ENCODE results near the gene GABRA5.

DNA sequence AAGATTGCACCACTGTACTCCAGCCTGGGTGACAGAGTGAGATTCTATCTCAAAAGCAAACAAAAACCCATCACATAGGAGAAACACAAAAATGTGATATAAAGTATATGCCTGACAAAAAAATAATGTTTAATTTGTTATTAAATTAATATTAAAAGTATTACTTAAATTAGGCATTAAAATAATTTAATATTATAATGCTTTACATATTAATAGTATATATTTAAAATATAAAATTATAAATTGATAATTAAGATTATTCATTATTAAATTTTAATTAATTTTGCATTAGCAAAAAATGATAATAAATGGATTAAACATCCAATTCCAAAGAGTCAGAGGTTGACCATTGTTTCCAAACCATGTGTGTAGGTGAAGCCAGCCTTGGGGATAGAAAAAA, 22.0 kb upstream of the GABRA5 start:
- TF ChIP-seq, protein P1, sequence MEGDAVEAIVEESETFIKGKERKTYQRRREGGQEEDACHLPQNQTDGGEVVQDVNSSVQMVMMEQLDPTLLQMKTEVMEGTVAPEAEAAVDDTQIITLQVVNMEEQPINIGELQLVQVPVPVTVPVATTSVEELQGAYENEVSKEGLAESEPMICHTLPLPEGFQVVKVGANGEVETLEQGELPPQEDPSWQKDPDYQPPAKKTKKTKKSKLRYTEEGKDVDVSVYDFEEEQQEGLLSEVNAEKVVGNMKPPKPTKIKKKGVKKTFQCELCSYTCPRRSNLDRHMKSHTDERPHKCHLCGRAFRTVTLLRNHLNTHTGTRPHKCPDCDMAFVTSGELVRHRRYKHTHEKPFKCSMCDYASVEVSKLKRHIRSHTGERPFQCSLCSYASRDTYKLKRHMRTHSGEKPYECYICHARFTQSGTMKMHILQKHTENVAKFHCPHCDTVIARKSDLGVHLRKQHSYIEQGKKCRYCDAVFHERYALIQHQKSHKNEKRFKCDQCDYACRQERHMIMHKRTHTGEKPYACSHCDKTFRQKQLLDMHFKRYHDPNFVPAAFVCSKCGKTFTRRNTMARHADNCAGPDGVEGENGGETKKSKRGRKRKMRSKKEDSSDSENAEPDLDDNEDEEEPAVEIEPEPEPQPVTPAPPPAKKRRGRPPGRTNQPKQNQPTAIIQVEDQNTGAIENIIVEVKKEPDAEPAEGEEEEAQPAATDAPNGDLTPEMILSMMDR (conservative IDR thresholded peaks at IDR 0.05; ENCODE audit: low read length) = no peak
- TF ChIP-seq EZH2phosphoT487 (IDR thresholded peaks at IDR 0.05; ENCODE audit: borderline replicate concordance, low read depth, low read length) = no peak

Data from OCI-LY7 (cell line).